SHP77 treated with DMSO at 0.1 percent for 48 hours (cell line): ENCODE results near the gene EIF4EBP2.

Source experiments
- DNase-seq: peaks from one replicate; lab custom pipeline; 2025; lab: John Stamatoyannopoulos, UW

The EIF4EBP2 gene

GRCh38 chr10:70432561-70433263 is 28.8 kb downstream of the EIF4EBP2 start:
- no peak for DNase-seq

DNA sequence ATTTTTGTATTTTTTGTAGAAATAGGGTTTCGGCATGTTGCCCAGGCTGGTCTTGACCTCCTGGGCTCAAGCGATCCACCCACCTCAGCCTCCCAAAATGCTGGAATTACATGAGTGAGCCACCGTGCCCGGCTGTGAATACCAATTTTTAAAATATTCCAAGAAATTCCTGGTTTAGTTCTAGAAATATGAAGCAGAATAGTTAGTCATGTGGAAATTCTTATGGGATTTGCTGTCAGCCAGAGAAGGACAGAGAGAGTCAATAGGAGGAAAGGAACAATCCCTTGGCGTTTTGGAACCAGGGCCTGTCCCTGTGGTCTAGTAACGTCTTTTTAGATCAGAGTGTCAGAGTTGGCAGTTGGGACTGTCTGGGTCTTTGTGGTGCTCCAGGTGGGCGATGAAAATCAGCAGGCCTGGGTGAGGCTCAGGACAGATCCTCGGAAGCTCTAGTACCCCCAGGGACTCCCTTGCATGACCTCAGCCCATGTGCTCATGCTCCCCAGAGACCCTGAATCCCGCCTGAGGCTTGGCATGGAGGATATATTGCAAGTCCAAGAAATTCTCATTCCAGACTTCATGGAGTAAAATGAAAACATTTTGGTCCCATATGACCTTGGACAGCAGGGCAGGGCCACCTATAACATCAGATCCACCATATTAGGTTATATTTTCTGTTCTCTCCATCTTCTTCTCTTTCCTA is 29.8 kb downstream of the EIF4EBP2 start:
- DNase-seq = no peak

- no peak for DNase-seq
Measured at GRCh38 chr10:70435241-70436085, 31.5 kb downstream of the EIF4EBP2 start.

DNA sequence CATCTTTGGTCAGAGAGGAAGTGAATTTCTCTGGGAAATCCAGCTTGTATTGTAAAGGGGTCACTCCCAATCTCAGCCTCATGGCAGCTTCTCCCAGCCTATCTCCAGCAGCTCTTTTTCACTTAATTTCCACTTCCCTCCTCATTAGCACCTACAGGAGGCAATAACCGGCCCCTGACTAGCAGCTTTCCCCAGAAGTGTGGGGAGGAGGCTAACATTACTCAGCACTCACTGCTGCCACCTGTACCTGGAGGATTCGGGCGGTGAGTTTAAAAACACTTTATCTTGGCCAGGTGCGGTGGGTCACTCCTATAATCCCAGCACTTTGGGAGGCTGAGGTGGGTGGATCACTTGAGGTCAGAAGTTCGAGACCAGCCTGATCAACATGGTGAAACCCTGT is 33.8 kb downstream of the EIF4EBP2 start:
- DNase-seq = no peak

- no peak for DNase-seq
Measured at GRCh38 chr10:70440296-70441160, 36.6 kb downstream of the EIF4EBP2 start.

GRCh38 chr10:70441161-70441894 is 37.4 kb downstream of the EIF4EBP2 start, which contains the start of gene NODAL:
Gene NODAL (minus strand): TSS chr10:70441681. CDS start chr10:70441667, 14 bp downstream.
- DNase-seq = no peak

DNA sequence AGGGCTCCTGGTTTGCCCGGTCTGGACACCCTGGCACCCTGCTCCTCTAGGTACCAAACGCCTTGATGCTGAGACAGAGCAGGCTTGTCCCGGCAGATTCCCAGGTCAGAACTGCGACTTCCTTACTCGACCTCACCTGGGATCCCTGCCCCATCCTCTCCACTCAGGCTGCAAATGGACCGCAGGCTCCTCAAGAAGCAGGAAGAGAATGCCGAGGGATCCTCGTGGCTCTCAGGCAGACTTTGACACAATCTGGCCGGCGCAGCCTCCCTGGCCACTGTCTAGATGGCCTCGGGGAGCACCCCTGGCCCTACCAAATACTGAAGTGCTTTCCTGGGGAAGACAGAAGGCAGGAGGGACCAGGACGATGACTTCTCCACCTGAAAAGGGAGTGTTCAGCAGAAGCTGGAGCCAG is 38.0 kb downstream of the EIF4EBP2 start:
- no peak for DNase-seq

DNA sequence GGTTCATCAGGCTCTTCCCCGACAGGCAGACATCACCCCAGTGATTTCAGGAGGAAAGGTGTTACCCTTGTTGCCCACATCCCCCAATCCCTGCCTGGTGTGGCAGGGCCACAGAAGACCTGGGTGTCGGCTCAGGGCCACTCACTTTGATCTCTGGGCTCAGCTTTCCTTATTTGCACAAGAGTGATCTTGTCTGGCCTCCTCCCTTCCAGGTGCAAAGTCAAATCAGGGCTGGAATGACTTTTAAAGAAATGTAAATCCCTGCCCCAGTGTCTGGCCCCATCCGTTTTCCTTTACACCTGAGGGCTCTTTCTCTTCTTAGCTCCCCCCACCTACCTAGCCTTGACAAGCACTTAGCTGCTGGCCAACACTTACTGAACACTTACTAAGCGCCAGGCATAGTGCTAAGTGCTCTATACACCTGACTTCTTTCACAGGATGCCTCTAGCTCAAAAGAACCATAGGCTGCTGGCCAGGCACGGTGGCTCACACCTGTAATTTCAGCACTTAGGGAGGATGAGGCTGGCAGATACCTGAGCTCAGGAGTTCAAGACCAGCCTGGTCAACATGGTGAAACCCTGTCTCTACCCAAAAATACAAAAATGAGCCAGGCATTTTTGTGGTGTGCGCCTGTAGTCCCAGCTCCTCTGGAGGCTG is 38.5 kb downstream of the EIF4EBP2 start:
- DNase-seq = no peak

- DNase-seq = no peak
Measured at GRCh38 chr10:70444744-70445143, 40.8 kb downstream of the EIF4EBP2 start.

DNA sequence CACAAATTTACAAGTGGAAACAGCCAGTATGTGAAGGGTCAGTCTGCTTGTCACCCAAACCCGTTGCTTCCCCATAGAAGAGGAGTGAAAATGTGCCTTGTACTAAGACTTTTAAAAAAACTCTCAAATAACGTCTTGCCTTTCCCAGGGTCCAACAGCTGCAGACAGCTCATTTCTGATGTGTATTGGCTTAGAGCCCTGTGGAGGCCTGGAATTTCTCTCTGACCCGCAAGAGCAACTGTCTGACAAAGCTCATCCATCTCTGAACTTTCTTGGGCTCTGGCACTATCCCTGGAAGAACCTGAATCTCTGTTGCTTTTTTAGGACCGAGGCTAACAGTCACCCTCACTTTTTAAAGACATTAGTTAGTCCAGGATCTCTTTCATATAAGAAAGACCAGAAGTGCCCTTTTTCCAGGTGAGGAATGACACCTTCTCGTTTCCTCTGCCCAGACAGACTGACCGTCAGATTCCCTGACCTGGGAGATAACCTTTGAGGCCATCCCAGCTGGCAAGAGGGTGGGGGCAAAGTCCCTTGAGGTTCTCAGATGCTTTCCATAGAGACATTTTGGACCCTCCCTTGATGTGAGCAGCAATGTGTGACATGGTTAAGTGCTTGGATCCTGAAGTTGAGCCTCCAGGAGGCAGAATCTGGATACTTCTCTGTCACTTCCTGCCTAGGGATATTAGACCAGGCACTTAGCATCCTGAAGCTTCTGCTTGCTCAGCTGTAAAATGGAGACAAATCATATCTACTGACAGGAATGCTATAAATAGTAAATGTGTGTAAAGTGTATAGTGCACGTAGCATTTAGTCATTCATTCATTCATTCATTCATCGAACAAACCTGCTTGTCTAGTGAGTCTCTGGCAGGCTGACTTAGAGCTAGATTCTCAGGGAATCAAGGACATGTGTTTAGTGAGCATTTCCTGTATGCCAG is 42.0 kb downstream of the EIF4EBP2 start:
- no peak for DNase-seq

GRCh38 chr10:70448236-70448635 is 44.3 kb downstream of the EIF4EBP2 start:
- no peak for DNase-seq

DNA sequence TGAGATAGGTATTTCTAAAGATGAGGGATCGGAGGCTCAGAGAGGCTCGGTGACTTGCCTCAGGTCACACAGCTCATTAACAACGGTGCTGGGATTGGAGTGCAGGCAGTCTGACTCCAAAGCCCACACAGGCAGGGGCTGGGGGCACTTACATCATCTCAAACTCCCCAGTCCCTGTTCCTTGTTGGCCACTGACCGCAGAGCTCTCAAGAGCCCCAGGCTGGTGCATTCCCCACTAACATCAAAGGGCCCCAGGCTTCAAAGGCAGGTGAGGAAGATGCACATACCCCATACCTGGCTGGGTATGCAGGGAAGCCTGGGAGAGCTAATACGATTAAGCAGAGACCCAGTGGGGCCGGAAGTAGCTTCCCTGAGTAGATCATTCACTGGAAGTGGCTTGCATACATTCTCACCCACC is 51.3 kb downstream of the EIF4EBP2 start:
- no peak for DNase-seq

DNA sequence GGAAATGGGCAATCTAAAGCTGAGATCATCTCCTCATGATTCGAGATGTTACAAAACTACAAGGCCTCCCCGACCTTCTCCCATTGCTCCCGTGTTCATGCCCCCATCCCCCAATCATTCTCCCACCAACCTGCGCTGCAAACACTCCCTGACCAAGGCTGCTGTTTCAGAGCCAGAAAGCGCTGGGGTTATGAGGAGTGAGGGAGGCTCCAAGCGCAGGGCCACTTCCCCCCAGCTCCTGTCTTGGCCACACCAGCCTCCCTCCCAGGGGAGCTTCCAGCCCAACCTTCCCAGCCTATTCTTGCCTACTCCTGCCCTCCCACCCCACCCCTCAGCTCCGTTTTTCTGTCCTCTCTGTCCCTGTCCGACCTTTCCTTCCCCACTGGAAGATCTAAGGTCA is 52.2 kb downstream of the EIF4EBP2 start:
- DNase-seq = no peak

DNA sequence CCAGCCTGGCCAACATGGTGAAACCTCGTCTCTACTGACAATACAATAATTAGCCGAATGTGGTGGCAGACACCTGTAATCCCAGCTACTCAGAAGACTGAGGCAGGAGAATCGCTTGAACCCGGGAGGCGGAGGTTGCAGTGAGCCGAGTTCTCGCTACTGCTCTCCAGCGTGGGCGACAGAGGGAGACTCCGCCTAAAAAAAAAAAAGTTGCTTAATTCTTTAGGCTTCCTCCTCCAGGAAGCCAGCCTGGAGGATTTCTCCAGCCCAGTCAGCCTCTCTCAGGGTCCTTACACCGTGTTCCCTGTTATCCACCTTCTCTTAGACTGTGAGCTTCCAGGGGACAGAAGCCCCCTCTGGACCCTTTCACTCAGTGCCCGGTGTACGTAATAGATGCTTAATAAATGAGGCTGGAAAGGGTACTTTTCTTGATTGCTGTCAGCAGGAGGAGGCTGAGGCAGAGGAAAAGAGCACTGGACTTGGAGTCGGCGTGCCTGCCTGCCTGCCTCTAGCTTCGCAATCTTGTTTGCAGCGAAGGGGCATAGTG is 53.9 kb downstream of the EIF4EBP2 start:
- no peak for DNase-seq

DNA sequence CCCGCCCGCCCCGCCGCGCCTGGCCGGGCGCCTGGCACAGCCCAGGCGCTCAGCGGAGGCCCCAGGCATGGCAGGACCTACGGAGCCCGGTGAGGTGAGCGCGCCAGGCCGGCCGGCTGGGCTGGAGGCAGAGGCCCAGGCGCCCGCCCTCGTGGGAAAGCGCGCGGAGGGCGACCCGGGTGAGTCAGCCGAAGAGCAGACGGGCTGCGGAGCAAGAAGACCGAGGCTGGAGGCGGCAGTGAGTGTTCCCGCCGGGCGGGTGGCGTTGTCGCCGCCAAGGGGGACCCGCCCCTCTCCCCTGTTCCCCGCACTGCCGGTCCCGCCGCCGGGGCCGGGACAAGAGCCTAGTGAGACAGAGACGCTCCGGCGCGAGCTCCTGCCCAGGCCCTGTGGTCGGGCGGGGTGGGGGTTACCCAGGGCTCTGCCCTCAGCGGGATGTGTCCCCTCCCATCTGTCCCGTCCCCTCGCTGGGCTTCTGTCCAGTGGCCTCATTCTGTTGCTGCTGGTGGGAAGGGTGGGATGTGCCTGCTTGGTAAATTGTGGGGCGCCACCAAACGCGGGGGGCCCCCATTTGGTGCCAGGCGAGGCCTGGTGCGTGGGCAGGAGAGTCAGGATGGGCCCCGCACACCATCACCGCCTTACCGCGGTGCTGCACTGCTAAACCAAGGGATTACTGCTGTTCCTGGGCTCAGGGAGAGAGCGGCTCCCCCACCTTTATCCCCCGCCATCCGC is 54.5 kb downstream of the EIF4EBP2 start:
- no peak for DNase-seq

DNA sequence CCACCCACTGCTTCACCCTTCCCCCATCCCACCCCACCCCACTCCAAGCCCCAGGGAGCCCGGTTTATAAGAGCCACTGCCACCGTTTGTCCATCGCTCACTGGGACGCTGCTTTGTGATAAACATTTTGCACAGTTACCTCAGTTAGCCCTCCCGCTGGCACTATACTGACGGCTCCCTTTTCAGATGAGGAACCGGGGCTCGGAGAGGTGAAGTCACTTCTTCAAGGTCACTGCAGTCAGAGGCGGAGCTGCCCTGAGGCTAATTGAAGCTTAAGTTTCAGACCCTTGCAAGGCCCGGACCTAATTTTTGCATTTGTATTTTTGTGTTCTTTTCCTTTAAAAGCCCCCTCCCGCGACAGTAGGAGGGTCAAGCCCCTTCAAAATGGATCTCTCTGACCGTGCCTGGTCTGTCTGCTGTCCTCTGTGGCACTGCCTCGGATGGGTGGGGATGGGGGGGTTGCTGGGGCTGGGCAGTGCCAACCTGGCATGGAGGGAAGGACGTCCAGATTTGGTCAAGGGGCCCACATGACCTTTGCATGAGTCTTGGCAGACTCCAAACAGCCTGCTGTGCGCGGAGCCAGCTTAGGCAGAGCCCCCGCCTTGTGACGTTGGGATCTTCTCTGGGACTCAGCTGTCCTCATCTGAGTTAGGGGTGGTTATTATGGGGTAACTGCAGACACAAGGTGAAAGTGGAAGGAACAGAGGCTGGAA is 55.3 kb downstream of the EIF4EBP2 start:
- no peak for DNase-seq

DNA sequence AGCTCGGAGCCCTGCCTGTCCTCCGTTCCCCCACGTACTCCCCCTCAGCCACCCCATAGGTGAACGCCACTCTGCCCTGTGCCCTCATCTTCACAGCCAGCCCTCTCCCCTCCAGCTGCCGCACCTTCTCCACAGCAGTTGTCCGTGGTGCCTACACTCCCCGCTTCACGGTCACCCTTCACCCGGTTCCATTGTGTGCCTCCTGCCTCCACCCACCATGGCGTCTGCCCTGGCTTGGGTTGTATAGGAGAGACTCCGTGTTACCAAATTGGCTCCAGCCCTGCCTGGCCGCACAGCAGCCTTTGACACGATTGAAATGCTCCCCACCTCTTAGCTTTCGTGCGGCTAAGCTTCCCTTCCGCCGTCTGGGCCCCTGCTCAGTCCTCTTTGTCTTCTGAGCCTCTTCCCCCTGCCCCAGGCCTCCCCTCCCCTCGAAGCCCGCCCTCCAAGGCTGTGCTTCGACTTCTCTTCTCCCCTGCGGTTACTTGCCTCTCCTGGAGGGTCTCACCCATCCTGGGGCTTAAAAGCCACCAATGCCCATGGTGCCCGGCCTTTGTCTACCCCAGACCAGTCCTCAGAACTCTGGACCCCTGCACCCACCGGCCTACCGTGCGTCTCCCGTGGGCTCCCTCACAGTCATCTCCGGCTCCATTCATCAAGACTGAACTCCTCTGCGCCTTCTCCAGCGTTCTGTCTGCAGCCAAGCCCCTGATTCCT is 56.0 kb downstream of the EIF4EBP2 start:
- DNase-seq = no peak
